ENCODE results near the gene KIF1B.

- TF ChIP-seq CTCF (IDR thresholded peaks at IDR 0.05), result no peak
- TF ChIP-seq POLR2A (IDR thresholded peaks at IDR 0.05), result no peak
Observed at GRCh38 chr1:10299151-10299550, 88.8 kb downstream of the KIF1B start.
